ENCODE data around the gene SORCS3.
"Not testable (repeated sequence)": the region's sequence is repeated elsewhere in the genome, so short reads cannot be mapped to it uniquely, and the experiment has no call there.

SORCS3 gene

GRCh38 chr10:104690101-104690500 is 49.0 kb downstream of the SORCS3 start:
- Histone ChIP-seq H3K4me3 (IDR thresholded peaks at IDR 0.05; ENCODE audit: insufficient read depth, low read depth, low read length) (no peak overlapping the region), H3K4me1 (ENCODE audit: low read depth, poor library complexity, severe bottlenecking) (no peaks in the 10 kb centered on the region), H3K27ac (no peak overlapping the region), H3K79me2 (ENCODE audit: insufficient read depth, low read depth) (no peaks in the 10 kb centered on the region), H3K27me3 (ENCODE audit: insufficient read depth, low read depth) (no peaks in the 10 kb centered on the region), H4K20me1 (ENCODE audit: insufficient read depth) (no peaks in the 10 kb centered on the region), H3K9ac (no peak overlapping the region), H3K36me3 (ENCODE audit: insufficient read depth) (no peaks in the 10 kb centered on the region), H3K4me2 (no peak overlapping the region), H2AFZ (ENCODE audit: low read depth) (no peak overlapping the region)
- no peak for TF ChIP-seq CTCF (conservative IDR thresholded peaks at IDR 0.05; ENCODE audit: low read depth, low read length)

- no peak overlapping the region for H3K4me2 ChIP-seq
- no peaks in the 10 kb centered on the region for H3K36me3 ChIP-seq (ENCODE audit: insufficient read depth)
- no peaks in the 10 kb centered on the region for H3K27me3 ChIP-seq (ENCODE audit: insufficient read depth, low read depth)
- TF ChIP-seq CTCF (conservative IDR thresholded peaks at IDR 0.05; ENCODE audit: low read depth, low read length), result no peak
- H3K4me1 ChIP-seq (ENCODE audit: low read depth, poor library complexity, severe bottlenecking), result no peaks in the 10 kb centered on the region
- H3K9ac ChIP-seq, result no peak overlapping the region
- H3K79me2 ChIP-seq (ENCODE audit: insufficient read depth, low read depth), result no peaks in the 10 kb centered on the region
- no peak overlapping the region for H2AFZ ChIP-seq (ENCODE audit: low read depth)
- no peak overlapping the region for H3K4me3 ChIP-seq (IDR thresholded peaks at IDR 0.05; ENCODE audit: insufficient read depth, low read depth, low read length)
- H3K27ac ChIP-seq, result no peak overlapping the region
- no peaks in the 10 kb centered on the region for H4K20me1 ChIP-seq (ENCODE audit: insufficient read depth)
Observed at GRCh38 chr10:104690959-104691358, 49.9 kb downstream of the SORCS3 start.

GRCh38 chr10:104694074-104694473 is 53.0 kb downstream of the SORCS3 start:
- no peak for TF ChIP-seq CTCF (conservative IDR thresholded peaks at IDR 0.05; ENCODE audit: low read depth, low read length)
- Histone ChIP-seq H3K79me2 (ENCODE audit: insufficient read depth, low read depth) (no peaks in the 10 kb centered on the region), H3K27ac (no peak overlapping the region), H3K4me1 (ENCODE audit: low read depth, poor library complexity, severe bottlenecking) (no peaks in the 10 kb centered on the region), H3K9ac (no peak overlapping the region), H3K36me3 (ENCODE audit: insufficient read depth) (no peaks in the 10 kb centered on the region), H2AFZ (ENCODE audit: low read depth) (no peak overlapping the region), H3K4me2 (no peak overlapping the region), H3K27me3 (ENCODE audit: insufficient read depth, low read depth) (no peaks in the 10 kb centered on the region), H3K4me3 (IDR thresholded peaks at IDR 0.05; ENCODE audit: insufficient read depth, low read depth, low read length) (no peak overlapping the region), H4K20me1 (ENCODE audit: insufficient read depth) (no peaks in the 10 kb centered on the region)

GRCh38 chr10:104703262-104703661 is 62.2 kb downstream of the SORCS3 start:
- H3K9ac ChIP-seq; H3K27ac ChIP-seq; H4K20me1 ChIP-seq (ENCODE audit: insufficient read depth); H3K4me1 ChIP-seq (ENCODE audit: low read depth, poor library complexity, severe bottlenecking); H2AFZ ChIP-seq (ENCODE audit: low read depth); H3K4me2 ChIP-seq; H3K79me2 ChIP-seq (ENCODE audit: insufficient read depth, low read depth); H3K36me3 ChIP-seq (ENCODE audit: insufficient read depth); H3K4me3 ChIP-seq (IDR thresholded peaks at IDR 0.05; ENCODE audit: insufficient read depth, low read depth, low read length); H3K27me3 ChIP-seq (ENCODE audit: insufficient read depth, low read depth): not testable (repeated sequence)

- H3K4me1 ChIP-seq (ENCODE audit: low read depth, poor library complexity, severe bottlenecking), result no peaks in the 10 kb centered on the region
- no peaks in the 10 kb centered on the region for H3K79me2 ChIP-seq (ENCODE audit: insufficient read depth, low read depth)
- no peak overlapping the region for H2AFZ ChIP-seq (ENCODE audit: low read depth)
- H3K36me3 ChIP-seq (ENCODE audit: insufficient read depth), result no peaks in the 10 kb centered on the region
- no peaks in the 10 kb centered on the region for H4K20me1 ChIP-seq (ENCODE audit: insufficient read depth)
- no peak overlapping the region for H3K4me2 ChIP-seq
- no peak overlapping the region for H3K4me3 ChIP-seq (IDR thresholded peaks at IDR 0.05; ENCODE audit: insufficient read depth, low read depth, low read length)
- H3K27me3 ChIP-seq (ENCODE audit: insufficient read depth, low read depth), result no peaks in the 10 kb centered on the region
- H3K27ac ChIP-seq, result no peak overlapping the region
- TF ChIP-seq CTCF (conservative IDR thresholded peaks at IDR 0.05; ENCODE audit: low read depth, low read length), result no peak
- no peak overlapping the region for H3K9ac ChIP-seq
Observed at GRCh38 chr10:104706886-104707285, 65.8 kb downstream of the SORCS3 start.
